NCI-H1694 (cell line): ENCODE measurements around the gene PRKD3.
"Not testable (repeated sequence)": the region's sequence is repeated elsewhere in the genome, so short reads cannot be mapped to it uniquely, and the experiment has no call there.

Experiments used
- DNase-seq: peaks from one replicate; lab custom pipeline; 2025; lab: John Stamatoyannopoulos, UW

PRKD3 gene

DNA sequence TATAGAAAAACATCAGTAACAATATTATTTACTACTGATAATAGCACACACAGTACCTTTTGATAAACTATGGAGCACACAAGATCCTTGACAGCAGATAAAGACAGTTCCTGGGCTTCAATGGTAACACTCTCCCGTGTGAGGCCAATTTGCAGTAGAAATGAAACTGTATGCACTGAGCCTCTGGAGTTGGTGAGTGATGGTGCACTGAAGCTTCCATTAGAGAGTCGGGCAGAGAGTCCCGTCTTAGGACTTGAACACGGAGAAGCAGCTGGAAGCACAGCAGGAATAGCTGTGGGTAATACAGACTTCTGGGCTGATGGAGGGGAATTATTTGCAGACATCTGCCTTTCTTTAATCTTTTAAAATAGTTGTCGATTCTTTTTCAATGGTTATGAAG is 8.5 kb downstream of the PRKD3 start:
- DNase-seq: no peak

DNA sequence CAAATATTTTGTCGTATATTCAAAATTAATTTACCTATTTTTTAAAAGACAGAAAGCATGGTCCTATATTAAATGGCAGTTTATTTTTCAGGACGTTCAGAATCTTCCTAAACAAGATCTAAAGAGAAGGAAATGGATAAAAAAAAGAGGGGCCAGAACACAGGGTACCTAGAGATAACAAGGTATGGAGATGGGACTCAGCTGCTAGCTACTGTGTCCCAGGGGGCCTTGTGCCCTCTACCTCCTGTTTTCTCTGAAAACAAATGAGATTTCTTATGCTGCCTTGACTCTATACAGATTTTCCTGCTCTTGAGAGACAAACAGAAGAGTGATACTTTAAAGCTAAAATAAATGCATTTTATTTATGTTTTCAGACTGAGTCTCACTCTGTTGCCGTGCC is 9.3 kb downstream of the PRKD3 start:
- DNase-seq: no peak

DNA sequence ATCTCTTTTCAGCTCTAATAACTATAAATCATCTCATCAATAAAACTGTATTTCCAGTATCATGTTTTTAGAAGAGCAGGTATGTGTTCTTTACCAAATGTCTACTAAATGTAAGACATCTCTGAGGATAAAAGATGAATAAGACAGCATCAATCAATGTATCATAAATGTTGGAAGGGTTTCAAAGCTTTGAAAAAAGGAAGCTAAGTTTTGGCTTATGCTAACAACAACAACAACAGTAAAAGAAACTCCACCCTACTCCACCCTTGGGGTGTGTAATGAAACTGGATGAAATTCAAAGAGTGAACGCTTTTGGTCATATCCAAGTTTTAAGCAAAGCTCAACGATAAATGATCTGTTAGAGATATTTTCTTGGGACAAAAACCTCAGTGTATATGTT is 17.1 kb downstream of the PRKD3 start:
- no peak for DNase-seq

DNA sequence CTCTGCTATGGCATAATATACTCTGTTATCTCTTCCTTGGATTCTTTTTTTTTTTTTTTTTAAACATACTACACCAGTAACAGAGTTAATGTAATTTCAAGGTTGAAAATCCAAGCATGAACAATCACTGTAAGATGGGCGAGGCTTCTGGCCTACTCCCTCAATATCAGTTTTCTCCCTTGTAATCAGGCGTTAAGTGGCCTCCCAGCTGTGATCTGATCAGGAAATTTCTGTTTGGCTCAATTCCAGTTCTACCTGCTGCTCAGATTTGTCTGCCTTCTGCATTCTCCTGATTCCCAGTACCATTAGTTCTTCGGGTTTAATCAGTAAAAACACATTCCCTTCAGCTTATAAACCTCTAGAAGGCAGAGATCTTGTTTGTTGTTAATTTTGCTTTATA is 18.6 kb downstream of the PRKD3 start:
- DNase-seq: no peak

DNA sequence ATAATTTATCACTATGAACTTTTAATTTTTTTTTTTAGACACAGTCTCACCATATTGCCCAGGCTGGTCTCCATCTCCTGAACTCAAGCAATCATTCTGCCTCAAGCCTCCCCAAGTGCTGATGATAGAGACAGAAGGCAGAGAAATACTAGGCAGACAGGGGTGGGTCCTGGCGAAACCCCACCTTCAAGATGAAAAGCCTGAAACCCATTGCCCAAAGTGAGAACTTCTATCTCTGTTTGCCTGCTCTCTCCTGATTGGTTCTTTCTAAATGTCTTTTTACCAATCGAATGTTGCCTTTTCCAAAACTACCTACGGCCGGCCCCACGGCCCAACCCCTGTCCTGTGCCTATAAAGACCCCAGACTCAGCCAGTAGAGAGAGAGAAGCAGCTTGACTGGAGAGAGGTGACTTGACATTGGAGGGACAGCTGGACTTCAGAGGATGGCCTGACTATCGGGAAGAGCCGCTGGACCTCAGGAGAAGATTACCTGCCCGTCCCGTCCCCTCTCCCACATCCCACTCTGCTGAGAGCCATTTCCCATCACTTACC is 21.9 kb downstream of the PRKD3 start:
- DNase-seq: no peak

DNA sequence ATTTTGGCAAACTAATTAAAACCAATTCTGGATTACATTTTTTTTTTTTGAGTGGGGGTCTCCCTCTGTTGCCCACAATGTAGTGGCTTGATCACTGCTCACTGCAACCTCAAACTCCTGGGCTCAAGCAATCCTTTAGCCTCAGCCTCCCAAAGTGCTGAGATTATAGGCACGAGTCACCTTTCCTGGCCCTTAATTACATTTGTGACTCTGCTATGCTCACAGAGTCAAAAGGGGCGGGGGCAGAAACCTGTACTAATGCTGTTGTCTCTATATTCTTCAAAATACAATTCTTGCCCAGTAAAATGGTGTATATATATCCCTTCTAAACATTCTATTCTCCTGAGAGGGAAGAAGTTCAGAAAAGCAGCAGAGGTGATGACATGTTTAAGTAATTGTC is 23.2 kb downstream of the PRKD3 start:
- DNase-seq: no peak

DNA sequence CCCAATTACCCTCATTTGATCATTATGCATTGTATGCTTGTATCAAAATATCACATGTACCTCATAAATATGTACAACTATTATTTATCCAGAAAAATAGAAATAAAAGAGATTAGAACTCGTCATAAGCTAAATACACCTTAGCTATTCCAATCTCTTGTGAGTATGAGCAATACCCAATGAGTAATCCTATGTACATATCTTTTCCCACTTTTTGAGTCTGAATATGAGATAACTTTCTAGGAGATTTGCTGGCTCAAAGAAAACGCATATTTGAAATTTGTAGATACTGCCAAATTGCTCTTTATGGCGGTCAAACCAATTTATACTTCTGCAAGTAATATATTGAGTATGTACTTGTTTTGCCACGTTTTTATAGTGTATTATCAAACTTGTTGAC is 24.1 kb downstream of the PRKD3 start:
- DNase-seq: no peak

DNA sequence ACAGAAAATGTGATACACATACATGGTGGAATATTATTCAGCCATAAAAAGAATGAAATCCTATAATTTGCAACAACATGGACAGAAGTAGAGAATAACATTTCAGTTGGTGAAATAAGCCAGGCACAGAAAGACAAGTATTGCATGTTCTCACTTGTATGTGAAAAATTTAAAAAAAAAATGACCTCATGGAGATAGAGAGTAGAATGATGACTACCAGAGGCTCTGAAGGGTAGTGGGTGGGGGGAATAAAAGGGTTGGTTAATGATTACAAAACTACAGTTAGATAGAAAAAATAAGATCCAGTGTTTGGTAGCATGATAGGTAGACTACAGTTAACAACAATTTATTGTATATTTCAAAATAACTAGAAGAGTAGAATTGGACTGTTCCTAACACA is 24.5 kb downstream of the PRKD3 start:
- DNase-seq: no peak

DNA sequence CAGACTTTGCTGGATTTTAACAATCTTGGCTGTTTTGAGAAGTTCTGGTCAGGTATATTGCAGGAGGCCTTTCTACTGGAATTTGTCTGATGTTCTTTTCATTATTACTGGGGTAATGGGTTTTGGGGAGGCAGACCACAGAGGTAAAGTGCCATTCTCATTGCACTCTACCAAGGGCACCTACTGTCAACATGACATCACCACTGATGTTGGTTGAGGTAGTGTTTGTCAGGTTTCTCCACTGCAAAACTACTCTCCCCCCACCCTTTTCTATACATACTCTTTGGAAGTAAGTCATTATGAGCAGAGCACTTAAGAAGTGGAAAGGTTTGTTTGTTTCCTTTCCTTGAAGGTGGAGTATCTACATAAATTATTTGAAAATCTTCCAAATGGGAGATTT is 27.0 kb downstream of the PRKD3 start:
- no peak for DNase-seq

DNA sequence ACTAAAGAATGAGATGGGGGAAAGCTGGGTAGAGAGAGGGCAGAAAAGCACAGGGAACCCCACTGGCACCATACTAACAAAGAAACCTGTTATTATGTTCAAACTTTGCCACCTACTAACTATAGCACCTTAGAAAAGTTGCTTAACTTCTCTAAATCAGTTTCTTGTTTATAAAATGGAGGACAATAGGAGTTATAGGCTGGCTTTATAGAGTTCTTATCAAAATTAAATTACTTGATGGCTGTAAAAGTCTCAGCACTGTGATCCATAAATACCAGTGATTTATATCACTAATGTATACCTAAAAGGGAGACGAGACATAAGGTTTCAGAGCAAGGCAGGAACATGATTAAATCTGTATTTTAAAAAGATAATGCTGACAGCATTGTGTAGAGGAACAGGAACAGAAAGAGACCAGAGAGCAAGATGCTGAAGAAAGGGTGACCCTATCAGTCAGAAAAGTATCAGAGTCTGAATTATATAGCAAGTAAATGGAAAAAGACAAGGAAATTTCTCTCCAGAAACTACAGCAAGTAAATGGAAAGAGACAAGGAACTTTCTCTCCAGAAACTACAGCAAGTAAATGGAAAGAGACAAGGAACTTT is 29.1 kb downstream of the PRKD3 start:
- no peak for DNase-seq

DNA sequence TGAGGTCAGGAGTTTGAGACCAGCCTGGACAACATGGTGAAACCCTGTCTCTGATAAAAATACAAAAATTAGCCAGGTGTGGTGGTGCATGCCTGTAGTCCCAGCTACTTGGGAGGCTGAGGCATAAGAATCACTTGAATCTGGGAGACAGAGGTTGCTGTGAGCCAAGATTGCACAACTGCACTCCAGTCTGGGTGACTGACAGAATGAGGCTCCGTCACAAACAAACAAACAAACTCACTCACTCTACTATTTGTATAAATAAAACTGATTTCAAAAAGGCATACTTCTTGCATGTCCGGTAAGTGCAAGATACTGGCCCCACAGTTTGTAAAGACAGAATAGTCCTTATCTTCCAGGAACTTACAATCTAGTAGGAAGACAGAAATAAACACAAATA is 29.8 kb downstream of the PRKD3 start:
- not testable (repeated sequence) for DNase-seq

DNA sequence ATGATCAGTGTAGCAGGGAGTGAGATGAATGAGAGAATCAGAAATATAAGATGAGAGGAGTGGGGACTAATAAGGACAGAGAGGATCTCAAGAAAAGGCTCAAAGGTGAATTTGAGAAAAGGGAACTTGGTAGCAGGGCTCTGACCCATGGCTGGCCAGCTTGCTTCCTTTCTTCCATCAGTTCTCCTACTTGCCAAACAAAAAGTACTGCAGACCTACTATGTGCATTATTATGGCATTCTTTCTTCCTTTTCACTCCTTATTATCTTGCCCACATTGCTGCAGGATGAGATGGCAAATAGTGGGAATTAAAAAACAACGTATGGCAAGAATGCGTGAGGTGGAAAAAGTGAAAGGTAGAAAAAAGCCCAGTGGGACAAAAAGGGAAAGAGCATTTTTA is 33.0 kb downstream of the PRKD3 start:
- DNase-seq: no peak

DNA sequence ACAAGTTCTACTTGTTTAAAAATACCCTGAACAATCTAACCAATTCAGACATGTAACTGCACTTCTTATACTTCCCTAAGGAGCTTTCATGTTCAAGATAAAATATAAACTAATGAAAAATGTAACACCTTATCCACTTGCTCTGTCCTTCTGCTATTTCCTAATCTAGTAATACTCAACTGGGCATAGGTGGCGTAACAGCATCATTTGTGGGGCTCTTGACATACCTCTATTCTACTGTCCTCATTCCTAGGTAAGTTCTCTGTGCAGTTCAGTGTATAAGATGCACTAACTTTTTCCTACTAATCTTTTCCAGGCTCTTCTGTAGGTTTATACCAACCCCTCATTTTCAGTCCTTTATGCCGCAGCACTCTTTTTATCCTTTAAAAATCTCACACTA is 36.7 kb downstream of the PRKD3 start:
- no peak for DNase-seq

DNA sequence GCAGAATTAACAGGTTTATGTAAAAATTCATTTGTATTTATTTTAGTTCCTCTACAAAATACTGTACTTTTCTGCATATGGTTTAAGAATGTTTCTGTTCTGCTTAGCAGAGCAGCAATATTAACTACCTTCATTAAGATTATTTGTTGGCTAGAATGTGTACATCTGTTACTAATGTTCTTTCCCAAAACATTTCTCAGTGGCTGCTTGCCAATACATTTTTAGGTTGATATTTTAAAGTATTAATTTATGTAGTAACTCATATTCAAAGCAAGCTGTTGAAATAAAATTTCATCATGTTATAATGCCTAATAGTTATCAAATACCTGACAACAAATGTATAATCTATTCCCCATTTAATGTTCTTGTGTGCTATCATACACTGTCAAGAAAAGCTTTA is 40.3 kb downstream of the PRKD3 start:
- DNase-seq: no peak

DNA sequence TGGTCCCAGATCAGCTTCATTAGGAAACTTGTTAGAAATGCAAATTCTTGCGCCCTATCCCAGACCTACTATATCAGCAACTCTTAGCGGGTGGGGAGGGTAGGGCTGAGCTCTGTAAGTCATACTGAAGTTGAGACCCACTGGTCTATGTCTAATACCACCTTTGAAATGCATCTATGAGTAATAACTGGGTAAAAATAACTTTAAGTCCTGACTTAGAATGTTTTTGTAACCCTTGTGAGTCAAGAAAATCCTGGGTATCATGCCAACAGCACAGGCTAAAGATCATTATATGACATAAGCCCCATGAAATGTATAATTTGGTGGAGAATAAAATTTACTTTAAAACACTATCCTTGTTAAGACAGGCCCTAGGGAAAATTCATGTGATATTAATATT is 41.4 kb downstream of the PRKD3 start:
- DNase-seq: no peak

DNA sequence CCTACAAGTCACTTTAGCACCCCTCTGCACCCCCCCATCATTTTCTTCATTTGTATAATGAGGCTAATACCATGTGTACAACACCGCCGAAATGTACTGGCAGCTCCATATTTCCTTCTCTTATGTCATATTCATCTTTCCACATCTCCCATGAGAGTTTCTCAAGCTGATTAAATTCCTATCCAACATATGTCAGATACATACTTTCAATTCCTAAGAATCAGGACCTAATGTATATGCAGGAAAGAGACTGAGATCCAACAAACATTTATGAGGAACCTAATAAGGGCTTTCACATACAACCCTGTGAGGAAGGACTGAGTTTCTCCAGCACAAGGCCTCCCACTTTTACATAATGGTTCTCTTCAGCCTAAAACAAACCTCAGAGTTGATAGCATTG is 41.9 kb downstream of the PRKD3 start:
- DNase-seq: no peak

DNA sequence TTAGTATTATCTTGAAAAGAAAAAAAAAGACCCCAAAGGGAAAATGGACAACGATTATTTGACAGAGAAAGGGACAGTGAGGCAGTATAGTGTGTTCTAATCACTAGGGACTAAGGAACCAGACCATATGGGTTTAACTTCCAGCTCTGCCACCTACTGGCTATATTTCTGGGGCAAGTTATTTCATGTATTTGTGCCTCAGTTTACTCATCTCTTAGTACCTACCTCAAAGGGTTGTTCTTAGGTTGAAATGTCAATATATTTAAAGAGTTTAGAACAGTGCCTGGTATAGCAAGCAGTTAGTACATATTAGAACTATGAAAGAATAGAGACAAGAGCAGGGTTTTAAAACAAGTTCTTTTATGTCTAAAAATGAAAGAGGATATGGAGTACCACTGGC is 42.7 kb downstream of the PRKD3 start:
- no peak for DNase-seq

DNA sequence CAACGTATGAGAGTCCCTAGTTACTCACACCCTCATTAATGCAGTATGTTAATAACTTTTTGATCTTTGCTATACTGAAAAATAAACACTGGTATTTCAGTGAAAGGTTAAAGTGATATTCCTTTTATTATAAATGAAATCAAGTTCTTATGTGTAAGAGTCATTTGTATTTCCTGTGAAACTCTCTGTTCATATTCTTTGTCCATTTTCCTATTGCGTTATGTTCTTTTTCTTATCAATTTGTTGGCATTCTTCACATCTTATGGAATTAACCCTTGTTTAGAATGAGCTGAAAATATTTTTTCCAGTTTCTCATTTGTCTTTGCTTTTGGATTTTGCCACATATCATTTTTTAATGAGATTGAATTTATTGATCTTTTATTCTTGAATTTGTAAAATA is 48.3 kb downstream of the PRKD3 start:
- DNase-seq: no peak
